Measurements from ENCODE around the gene RBM20. TPM values are rescaled to one million over a fixed set of nuclear protein-coding genes. Genes with fewer than 3 reads are reported as not detected.

RBM20 gene
- total and polyA plus RNA-seq, 2 donors from 2014 or later, result 0.88 to 2.1 TPM

- no peak overlapping the region for H3K9ac ChIP-seq (ENCODE audit: low read length in 3 of 3)
- no peak overlapping the region for H3K4me3 ChIP-seq (ENCODE audit: low read length in 3 of 3)
- no peaks in the 10 kb centered on the region for H3K27me3 ChIP-seq (ENCODE audit: control insufficient read depth, insufficient read depth, low read length)
- DNase-seq, result no peak
- no peak for FAIRE-seq
- H3K36me3 ChIP-seq (ENCODE audit: control insufficient read depth in 2 of 3, insufficient read depth in 3 of 3, low read length in 3 of 3), result no peaks in the 10 kb centered on the region
- intact Hi-C loops (cut with DNase I), result no loop called here
- no peak overlapping the region for H3K27ac ChIP-seq (ENCODE audit: low read depth in 2 of 2, low read length in 2 of 2)
- H3K9me3 ChIP-seq (ENCODE audit: control insufficient read depth in 2 of 3, insufficient read depth in 1 of 3, low read length in 3 of 3), result no peaks in the 10 kb centered on the region
- no peaks in the 10 kb centered on the region for H3K4me1 ChIP-seq (ENCODE audit: control insufficient read depth in 2 of 3, insufficient read depth in 2 of 3, low read depth in 1 of 3, low read length in 3 of 3)
- TF ChIP-seq CTCF (IDR thresholded peaks at IDR 0.05; ENCODE audit: borderline replicate concordance, extremely low read depth, insufficient read depth), result no peak
These were observed 127.3 kb downstream of the RBM20 start for GRCh38 chr10:110771486-110771885.

GRCh38 chr10:110771991-110772390 lies 127.9 kb downstream of the RBM20 start:
- intact Hi-C loops (cut with DNase I), result no loop called here
- Histone ChIP-seq H3K27ac (ENCODE audit: low read depth in 2 of 2, low read length in 2 of 2) (no peak overlapping the region), H3K36me3 (ENCODE audit: control insufficient read depth in 2 of 3, insufficient read depth in 3 of 3, low read length in 3 of 3) (no peaks in the 10 kb centered on the region), H3K4me3 (ENCODE audit: low read length in 3 of 3) (no peak overlapping the region), H3K9ac (ENCODE audit: low read length in 3 of 3) (no peak overlapping the region), H3K27me3 (ENCODE audit: control insufficient read depth, insufficient read depth, low read length) (no peaks in the 10 kb centered on the region), H3K9me3 (ENCODE audit: control insufficient read depth in 2 of 3, insufficient read depth in 1 of 3, low read length in 3 of 3) (no peaks in the 10 kb centered on the region), H3K4me1 (ENCODE audit: control insufficient read depth in 2 of 3, insufficient read depth in 2 of 3, low read depth in 1 of 3, low read length in 3 of 3) (no peaks in the 10 kb centered on the region)
- DNase-seq (no peak), FAIRE-seq (no peak)
- no peak for TF ChIP-seq CTCF (IDR thresholded peaks at IDR 0.05; ENCODE audit: borderline replicate concordance, extremely low read depth, insufficient read depth)

GRCh38 chr10:110772454-110773025 lies 128.4 kb downstream of the RBM20 start:
- Histone ChIP-seq H3K4me1 (ENCODE audit: control insufficient read depth in 2 of 3, insufficient read depth in 2 of 3, low read depth in 1 of 3, low read length in 3 of 3) (no peaks in the 10 kb centered on the region), H3K36me3 (ENCODE audit: control insufficient read depth in 2 of 3, insufficient read depth in 3 of 3, low read length in 3 of 3) (no peaks in the 10 kb centered on the region), H3K9ac (ENCODE audit: low read length in 3 of 3) (no peak overlapping the region), H3K27me3 (ENCODE audit: control insufficient read depth, insufficient read depth, low read length) (no peaks in the 10 kb centered on the region), H3K9me3 (ENCODE audit: control insufficient read depth in 2 of 3, insufficient read depth in 1 of 3, low read length in 3 of 3) (no peaks in the 10 kb centered on the region), H3K4me3 (ENCODE audit: low read length in 3 of 3) (no peak overlapping the region), H3K27ac (ENCODE audit: low read depth in 2 of 2, low read length in 2 of 2) (no peak overlapping the region)
- FAIRE-seq (no peak), DNase-seq (no peak)
- intact Hi-C loops (cut with DNase I), result no loop called here
- no peak for TF ChIP-seq CTCF (IDR thresholded peaks at IDR 0.05; ENCODE audit: borderline replicate concordance, extremely low read depth, insufficient read depth)

- DNase-seq, result no peak
- H3K27me3 ChIP-seq (ENCODE audit: control insufficient read depth, insufficient read depth, low read length), result no peaks in the 10 kb centered on the region
- H3K9me3 ChIP-seq (ENCODE audit: control insufficient read depth in 2 of 3, insufficient read depth in 1 of 3, low read length in 3 of 3), result no peaks in the 10 kb centered on the region
- no peaks in the 10 kb centered on the region for H3K36me3 ChIP-seq (ENCODE audit: control insufficient read depth in 2 of 3, insufficient read depth in 3 of 3, low read length in 3 of 3)
- intact Hi-C loops (cut with DNase I), result no loop called here
- TF ChIP-seq CTCF (IDR thresholded peaks at IDR 0.05; ENCODE audit: borderline replicate concordance, extremely low read depth, insufficient read depth), result no peak
- no peak overlapping the region for H3K27ac ChIP-seq (ENCODE audit: low read depth in 2 of 2, low read length in 2 of 2)
- FAIRE-seq, result no peak
- no peak overlapping the region for H3K9ac ChIP-seq (ENCODE audit: low read length in 3 of 3)
- H3K4me3 ChIP-seq (ENCODE audit: low read length in 3 of 3), result no peak overlapping the region
- no peaks in the 10 kb centered on the region for H3K4me1 ChIP-seq (ENCODE audit: control insufficient read depth in 2 of 3, insufficient read depth in 2 of 3, low read depth in 1 of 3, low read length in 3 of 3)
These were observed 129.5 kb downstream of the RBM20 start for GRCh38 chr10:110773693-110774068.
